Measurements from ENCODE around the gene POU6F2. TPM values are rescaled to one million over a fixed set of nuclear protein-coding genes. Genes with fewer than 3 reads are reported as not detected.

The POU6F2 gene
- polyA plus RNA-seq, 5 donors = 0.06 to 0.13 (median 0.09) TPM

- no peak for DNase-seq
Measured at GRCh38 chr7:39252916-39253315, 275.2 kb downstream of the POU6F2 start.

GRCh38 chr7:39259391-39260003 lies 281.8 kb downstream of the POU6F2 start:
- DNase-seq = no peak

DNA sequence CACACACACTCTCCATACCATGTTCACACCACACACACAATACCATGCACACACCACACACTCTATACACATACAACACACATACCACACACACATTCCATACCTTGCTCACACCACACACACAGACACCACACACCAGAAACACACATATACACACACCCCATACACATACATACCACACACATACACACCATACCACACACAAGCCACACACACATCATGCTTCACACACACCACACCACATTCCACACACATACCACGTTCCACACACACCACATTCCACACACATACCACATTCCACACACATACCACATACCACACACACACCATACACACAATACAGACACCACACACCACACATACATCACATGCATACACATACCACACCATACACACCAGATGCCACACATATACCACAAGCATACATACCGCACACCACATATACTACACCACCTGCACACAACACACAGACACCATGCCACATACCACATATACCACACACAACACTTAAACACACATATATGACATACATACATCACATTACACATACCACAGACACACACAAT lies 282.7 kb downstream of the POU6F2 start:
- no peak for DNase-seq

DNA sequence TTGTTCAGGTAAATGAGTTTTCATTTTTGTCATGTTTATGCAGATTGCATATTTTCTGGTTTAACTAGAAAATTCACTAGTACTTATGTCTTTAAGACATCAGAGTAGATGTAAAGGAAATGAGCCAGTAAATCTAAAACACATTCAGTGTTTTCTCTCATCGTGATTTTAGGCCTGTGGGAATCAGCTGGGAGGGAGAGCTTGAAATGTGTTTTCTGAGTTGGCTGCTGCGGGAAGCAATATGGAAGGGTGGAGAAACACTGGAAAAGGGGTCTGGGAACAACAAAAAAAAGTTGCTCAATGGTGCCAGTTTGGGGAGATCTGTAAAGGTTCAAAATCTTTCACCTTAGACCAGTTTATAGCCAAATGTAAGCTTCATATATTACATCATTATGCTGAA lies 284.1 kb downstream of the POU6F2 start:
- DNase-seq = no peak

GRCh38 chr7:39265641-39266591 lies 288.2 kb downstream of the POU6F2 start:
- DNase-seq = no peak

GRCh38 chr7:39269034-39269433 lies 291.3 kb downstream of the POU6F2 start:
- DNase-seq = no peak

GRCh38 chr7:39270018-39270417 lies 292.3 kb downstream of the POU6F2 start:
- DNase-seq = no peak

DNA sequence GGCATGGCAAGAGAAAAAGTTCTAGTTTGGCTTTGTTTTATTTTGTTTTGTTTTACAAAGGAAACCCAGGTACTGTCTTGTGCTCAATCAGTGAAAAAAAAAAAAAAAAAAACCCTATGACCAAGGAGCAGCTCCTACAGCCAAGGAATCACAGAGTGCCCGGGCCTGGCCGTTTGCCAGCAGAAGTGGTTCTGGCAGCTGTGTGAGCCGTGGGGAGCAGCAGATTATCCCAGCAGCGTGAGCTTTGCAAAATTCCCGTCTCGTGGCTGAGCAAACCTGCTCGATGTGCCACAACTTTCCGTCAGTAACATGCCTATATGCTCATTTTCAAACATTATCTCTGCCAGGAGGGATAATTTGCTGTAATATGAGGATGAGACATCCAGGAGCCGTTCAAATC lies 293.7 kb downstream of the POU6F2 start:
- DNase-seq = peak; percentile 25 to 39

- DNase-seq = no peak
Measured at GRCh38 chr7:39272111-39272510, 294.4 kb downstream of the POU6F2 start.

DNA sequence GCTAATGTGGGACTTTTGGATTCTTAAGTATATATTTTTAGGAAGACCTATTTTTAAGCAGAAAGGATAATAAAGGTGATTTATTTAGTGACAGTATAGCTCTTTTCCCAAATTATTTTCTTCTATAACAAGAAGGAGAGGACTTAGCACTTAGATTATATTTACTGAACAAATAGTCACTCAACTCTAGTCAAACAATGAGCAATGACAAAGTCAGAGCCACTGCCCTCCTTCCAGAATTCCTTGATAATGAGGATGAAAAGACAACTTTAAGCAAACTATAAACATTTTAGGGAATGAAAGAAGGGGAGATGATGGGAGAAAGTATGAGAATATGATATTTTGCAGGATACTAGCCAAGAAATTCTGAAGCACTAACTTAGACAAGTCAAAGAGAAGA lies 295.0 kb downstream of the POU6F2 start:
- DNase-seq = no peak

GRCh38 chr7:39280337-39280736 lies 302.6 kb downstream of the POU6F2 start:
- DNase-seq = no peak

DNA sequence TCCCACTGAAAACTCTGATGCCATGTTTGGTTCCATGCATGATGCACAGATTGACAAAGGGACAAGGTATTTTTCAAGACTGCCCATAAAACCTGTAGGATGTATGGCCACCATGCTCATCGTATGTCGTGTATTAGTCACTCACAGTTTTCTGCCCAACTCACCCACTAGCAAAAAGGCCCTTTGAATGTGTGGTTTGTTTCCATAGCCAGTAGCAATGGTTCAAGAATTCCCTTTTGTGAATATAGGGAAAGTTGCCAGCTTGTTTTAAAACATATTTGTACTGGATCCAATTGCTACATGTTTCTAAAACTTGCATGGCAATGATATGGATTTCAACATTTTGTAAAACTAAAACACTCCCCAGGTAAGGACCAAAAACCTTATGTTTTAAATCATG lies 307.5 kb downstream of the POU6F2 start:
- DNase-seq = no peak

GRCh38 chr7:39288303-39288702 lies 310.6 kb downstream of the POU6F2 start:
- no peak for DNase-seq

DNA sequence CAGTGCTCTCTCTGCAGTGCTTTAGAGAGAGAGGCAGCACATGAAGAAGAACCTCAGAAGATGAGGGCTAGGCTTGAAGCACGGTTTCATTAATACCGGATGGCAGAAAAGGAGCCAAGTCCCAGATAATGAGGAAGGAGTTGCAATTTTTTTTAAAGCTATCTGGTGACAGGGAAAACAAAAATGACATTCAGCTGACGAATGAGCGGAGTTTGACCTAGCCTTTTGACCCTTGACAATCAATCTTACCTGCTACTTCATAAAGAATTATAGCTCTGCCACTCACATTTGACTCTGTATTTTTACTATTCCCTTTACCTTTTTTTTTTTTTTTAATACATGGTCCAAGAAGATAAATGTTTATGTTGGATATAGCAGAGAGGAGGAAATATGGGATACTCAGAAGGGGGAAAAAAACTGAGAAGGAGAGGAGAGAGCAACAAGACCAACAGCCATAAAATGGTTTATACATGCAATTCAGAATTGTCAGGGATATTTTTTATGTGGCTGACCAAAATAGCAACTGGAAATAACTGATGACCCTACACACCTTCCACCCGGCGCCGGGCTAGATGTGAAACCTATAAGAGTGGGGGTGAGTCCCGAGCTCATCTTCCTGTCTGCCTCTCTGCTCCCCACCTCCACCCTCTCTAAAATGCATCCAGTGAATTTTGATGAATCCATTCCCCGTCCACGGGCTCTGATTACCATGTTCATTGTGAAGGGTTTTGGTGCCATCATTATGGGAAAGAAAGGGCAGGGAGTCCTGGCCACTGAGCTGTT lies 314.1 kb downstream of the POU6F2 start:
- no peak for DNase-seq

- DNase-seq = no peak
Measured at GRCh38 chr7:39293056-39293823, 315.5 kb downstream of the POU6F2 start.

DNA sequence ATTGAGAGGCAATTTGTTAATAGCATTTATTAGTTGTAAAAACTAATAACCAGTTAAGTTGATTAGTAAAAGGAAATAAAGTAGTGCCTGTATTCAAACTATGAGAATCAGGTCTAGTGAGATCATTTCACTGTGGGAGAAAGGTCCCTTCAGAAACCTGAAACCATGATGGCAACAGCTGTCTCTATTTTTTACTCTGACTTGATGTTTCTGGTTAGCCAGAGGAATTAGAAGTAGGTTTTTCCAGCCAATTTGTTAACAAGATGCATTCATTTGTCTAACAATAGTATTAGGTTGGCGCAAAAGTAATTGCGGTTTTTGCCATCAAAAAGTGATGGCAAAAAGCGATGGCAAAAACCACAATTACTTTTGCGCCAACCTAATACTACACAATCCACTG lies 316.3 kb downstream of the POU6F2 start:
- DNase-seq = no peak

- DNase-seq = no peak
Measured at GRCh38 chr7:39295796-39296195, 318.1 kb downstream of the POU6F2 start.

- DNase-seq = no peak
Measured at GRCh38 chr7:39299695-39300094, 322.0 kb downstream of the POU6F2 start.

DNA sequence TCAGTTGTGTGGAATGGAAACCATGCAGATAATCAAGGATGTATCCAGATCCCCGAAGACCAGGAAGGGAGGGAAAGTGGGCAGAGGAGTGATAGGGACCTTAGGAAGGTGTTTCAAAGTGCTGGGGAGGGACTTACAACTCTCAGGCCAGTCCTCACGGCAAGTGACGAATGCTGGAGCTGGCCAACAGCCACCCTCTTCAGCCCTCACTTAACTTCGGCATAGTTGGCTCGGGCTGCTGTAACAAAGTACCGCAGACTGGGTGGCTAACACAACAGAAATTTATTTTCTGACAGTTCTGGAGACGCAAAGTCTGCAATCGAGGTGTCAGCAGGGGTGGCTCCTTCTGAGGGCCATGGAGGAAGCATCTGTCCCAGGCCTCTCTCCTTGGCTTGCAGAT lies 322.6 kb downstream of the POU6F2 start:
- no peak for DNase-seq

DNA sequence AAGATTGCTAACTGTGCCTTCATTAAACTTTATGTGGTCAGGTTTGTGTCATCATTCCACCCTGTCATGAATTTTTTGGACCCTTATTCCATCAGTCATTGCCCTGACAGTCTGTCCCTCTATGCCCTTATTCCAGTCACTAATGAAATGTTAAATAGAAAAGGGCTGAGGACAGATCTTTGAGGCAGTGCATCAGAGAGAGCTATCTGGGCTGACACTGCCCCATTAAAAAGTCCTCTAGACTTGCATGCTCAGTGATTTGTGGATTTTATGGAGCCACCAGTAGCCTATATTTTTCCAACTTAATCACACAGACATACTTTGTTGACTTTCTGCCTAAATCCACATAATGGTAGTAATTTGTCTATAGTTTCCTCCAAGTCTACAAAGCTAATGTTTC lies 323.8 kb downstream of the POU6F2 start:
- no peak for DNase-seq

DNA sequence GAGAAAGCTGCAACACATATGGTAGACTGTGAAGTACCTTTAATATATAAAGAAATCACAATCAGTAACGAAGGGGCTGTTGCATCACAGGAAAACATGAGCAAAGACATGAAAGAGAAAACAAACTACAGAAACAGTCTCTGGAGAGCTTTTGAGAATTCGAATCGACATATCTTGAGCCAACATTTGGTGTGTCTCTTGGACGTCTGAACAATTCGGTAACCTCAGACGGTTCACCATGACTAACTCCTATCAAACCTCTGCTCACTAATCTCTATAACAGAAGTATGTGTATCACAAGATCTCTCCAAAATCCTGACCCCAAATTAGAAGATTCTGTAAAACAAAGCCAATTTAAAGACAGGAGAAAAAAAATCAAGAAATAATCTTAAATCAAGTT lies 326.5 kb downstream of the POU6F2 start:
- DNase-seq = no peak
